IMR-90 (cell line): ENCODE data around the gene CHST10. TPM values are rescaled to one million over a fixed set of nuclear protein-coding genes. Genes with fewer than 3 reads are reported as not detected.

Experiments used
- ATAC-seq: fragments of 200-7000 bp; cut with Tn5 transposase; 2 replicates; pipeline ENCODE4 v1.9.1; 2020; ENCODE audit warnings: low read depth, mild to moderate bottlenecking, moderate library complexity
- BruUV-seq: library from RNA; stranded (reverse); fragments of 400-500 nt; replicated peaks from 2 replicates; lab custom pipeline; 2021; lab: Mats Ljungman, UMichigan
- CTCF ChIA-PET: fragments of 300-600 bp; formaldehyde crosslinking; extraction: SDS; loops from one replicate; lab custom pipeline; 2021; ENCODE audit warnings: antibody characterized with exemption; lab: Yijun Ruan, JAX
- POLR2A ChIA-PET: fragments of 300-600 bp; sonication (Branson Sonifier 250); formaldehyde crosslinking; loops from one replicate; lab custom pipeline; 2022; ENCODE audit warnings: antibody characterized with exemption; ENCODE audit not compliant: unreplicated experiment; lab: Charles Lee
- DNase-seq: peaks from one replicate; pipeline ENCODE4 v3.0.0; 2013
- H2AFZ ChIP-seq: replicated peaks from 2 replicates; pipeline ENCODE3; 2013; ENCODE audit warnings: low read length, mild to moderate bottlenecking; ENCODE audit not compliant: poor library complexity
- H2AK5ac ChIP-seq: 2 replicates; pipeline ENCODE4 v1.6.1; 2013; ENCODE audit warnings: low read depth, low read length, inconsistent platforms
- H2AK9ac ChIP-seq: replicated peaks from 2 replicates; pipeline ENCODE3; 2013; ENCODE audit warnings: mild to moderate bottlenecking, low read depth, low read length, moderate library complexity; ENCODE audit not compliant: poor library complexity
- H2BK120ac ChIP-seq: 2 replicates; pipeline ENCODE4 v1.6.1; 2013; ENCODE audit warnings: low read depth, low read length, inconsistent platforms
- H2BK15ac ChIP-seq: 3 replicates; pipeline ENCODE4 v1.6.1; 2013; ENCODE audit warnings: low read depth, low read length, inconsistent platforms
- H2BK20ac ChIP-seq: 2 replicates; pipeline ENCODE4 v1.6.1; 2013; ENCODE audit warnings: low read depth, mild to moderate bottlenecking, inconsistent platforms, low read length, moderate library complexity
- H2BK5ac ChIP-seq: 2 replicates; pipeline ENCODE4 v1.6.1; 2013; ENCODE audit warnings: mild to moderate bottlenecking, low read depth, low read length, inconsistent platforms; ENCODE audit not compliant: poor library complexity, severe bottlenecking
- H3K14ac ChIP-seq: replicated peaks from 2 replicates; pipeline ENCODE4 v1.6.1; 2013; ENCODE audit warnings: low read depth, low read length, inconsistent platforms
- H3K18ac ChIP-seq: 2 replicates; pipeline ENCODE4 v1.6.1; 2013; ENCODE audit warnings: low read depth, low read length, control low read depth
- H3K23ac ChIP-seq: 2 replicates; pipeline ENCODE4 v1.6.1; 2013; ENCODE audit warnings: low read depth, low read length, inconsistent platforms
- H3K27ac ChIP-seq: 2 replicates; pipeline ENCODE4 v1.5.1; 2013; ENCODE audit warnings: mild to moderate bottlenecking, control low read depth, low read length; ENCODE audit not compliant: insufficient read depth
- H3K27me3 ChIP-seq: 2 replicates; pipeline ENCODE4 v1.6.1; 2013; ENCODE audit warnings: low read length; ENCODE audit not compliant: control insufficient read depth, insufficient read depth
- H3K36me3 ChIP-seq: 2 replicates; pipeline ENCODE4 v1.6.1; 2013; ENCODE audit warnings: low read length, mixed read lengths; ENCODE audit not compliant: control insufficient read depth, insufficient read depth
- H3K4ac ChIP-seq: 2 replicates; pipeline ENCODE4 v1.6.1; 2013; ENCODE audit warnings: low read depth, low read length, inconsistent platforms
- H3K4me1 ChIP-seq: 2 replicates; pipeline ENCODE4 v1.6.1; 2013; ENCODE audit warnings: low read length, mixed read lengths; ENCODE audit not compliant: control insufficient read depth, insufficient read depth
- H3K4me2 ChIP-seq: 2 replicates; pipeline ENCODE4 v1.6.1; 2013; ENCODE audit warnings: low read depth, mild to moderate bottlenecking, control low read depth, low read length, moderate library complexity
- H3K4me3 ChIP-seq: 2 replicates; pipeline ENCODE4 v1.5.1; 2013; ENCODE audit warnings: low read depth, mild to moderate bottlenecking, control low read depth, low read length, moderate library complexity; ENCODE audit not compliant: insufficient read depth
- H3K56ac ChIP-seq: 2 replicates; pipeline ENCODE4 v1.6.1; 2013; ENCODE audit warnings: low read length, inconsistent platforms; ENCODE audit not compliant: insufficient read depth; ENCODE audit errors: extremely low read depth
- H3K79me1 ChIP-seq, 2 experiments: 2 replicates each; pipeline ENCODE4 v1.6.1; 2013; ENCODE audit warnings: low read length in 2 of 2, inconsistent platforms in 1 of 2, low read depth in 1 of 2
- H3K9ac ChIP-seq: 2 replicates; pipeline ENCODE4 v1.6.1; 2013; ENCODE audit warnings: low read depth, low read length, control low read depth
- H3K9me1 ChIP-seq: 2 replicates; pipeline ENCODE4 v1.6.1; 2013; ENCODE audit warnings: low read length, inconsistent platforms; ENCODE audit not compliant: insufficient read depth
- H3K9me3 ChIP-seq: 2 replicates; pipeline ENCODE4 v1.6.1; 2013; ENCODE audit warnings: low read length; ENCODE audit not compliant: control insufficient read depth, insufficient read depth
- H4K20me1 ChIP-seq: 2 replicates; pipeline ENCODE4 v1.6.1; 2013; ENCODE audit warnings: low read length, inconsistent platforms; ENCODE audit not compliant: insufficient read depth
- H4K5ac ChIP-seq: 2 replicates; pipeline ENCODE4 v1.6.1; 2013; ENCODE audit warnings: mild to moderate bottlenecking, low read depth, low read length, control low read depth
- H4K8ac ChIP-seq, 2 experiments: 2 replicates each; pipeline ENCODE4 v1.6.1; 2013; ENCODE audit warnings: low read depth in 2 of 2, low read length in 2 of 2, control low read depth in 1 of 2, inconsistent platforms in 1 of 2
- H4K91ac ChIP-seq: 2 replicates; pipeline ENCODE4 v1.6.1; 2013; ENCODE audit warnings: low read depth, low read length, inconsistent platforms; ENCODE audit not compliant: insufficient read depth
- BHLHE40 ChIP-seq: fragments of 150-350 bp; IDR thresholded peaks from 2 replicates; pipeline ENCODE4 v1.6.1; 2016; ENCODE audit warnings: mild to moderate bottlenecking, low read depth, low read length
- CEBPB ChIP-seq: IDR thresholded peaks from 2 replicates; pipeline ENCODE4 v1.6.1; 2012; ENCODE audit warnings: low read depth, low read length, improper control_type of control experiment
- CHD1 ChIP-seq: IDR thresholded peaks from 2 replicates; pipeline ENCODE4 v1.6.1; 2012; ENCODE audit warnings: low read depth, low read length, improper control_type of control experiment
- FOS ChIP-seq: fragments of 150-350 bp; IDR thresholded peaks from 2 replicates; pipeline ENCODE4 v1.6.1; 2016; ENCODE audit warnings: low read depth, low read length
- MAFK ChIP-seq: IDR thresholded peaks from 2 replicates; pipeline ENCODE4 v1.6.1; 2012; ENCODE audit warnings: low read depth, low read length, improper control_type of control experiment
- MAZ ChIP-seq: IDR thresholded peaks from 2 replicates; pipeline ENCODE4 v1.6.1; 2012; ENCODE audit warnings: low read depth, mild to moderate bottlenecking, low read length, improper control_type of control experiment, moderate library complexity, borderline replicate concordance
- MXI1 ChIP-seq: IDR thresholded peaks from 2 replicates; pipeline ENCODE4 v1.6.1; 2012; ENCODE audit warnings: low read depth, mild to moderate bottlenecking, low read length, moderate library complexity, borderline replicate concordance
- NFE2L2 ChIP-seq: fragments of 150-350 bp; IDR thresholded peaks from 2 replicates; pipeline ENCODE4 v1.6.1; 2016; ENCODE audit warnings: low read depth, mild to moderate bottlenecking, low read length
- POLR2A ChIP-seq: IDR thresholded peaks from 2 replicates; pipeline ENCODE4 v1.6.1; 2012; ENCODE audit warnings: mild to moderate bottlenecking, low read depth, low read length
- RAD21 ChIP-seq: IDR thresholded peaks from 2 replicates; pipeline ENCODE4 v1.6.1; 2012; ENCODE audit warnings: low read length, improper control_type of control experiment
- RCOR1 ChIP-seq: IDR thresholded peaks from 2 replicates; pipeline ENCODE4 v1.6.1; 2012; ENCODE audit warnings: mild to moderate bottlenecking, low read length, improper control_type of control experiment; ENCODE audit not compliant: insufficient replicate concordance
- RFX5 ChIP-seq: IDR thresholded peaks from 2 replicates; pipeline ENCODE4 v1.8.0; 2012; ENCODE audit warnings: low read depth, mild to moderate bottlenecking, low read length, moderate library complexity
- SMC3 ChIP-seq: fragments of 150-350 bp; IDR thresholded peaks from 2 replicates; pipeline ENCODE4 v1.6.1; 2016; ENCODE audit warnings: low read depth, mild to moderate bottlenecking, antibody characterized with exemption, low read length, moderate library complexity
- WGBS, 2 experiments: methylation state at CpG; one replicate each; pipeline versions ENCODE4 v1.1.5 to v1.1.7; 2013; ENCODE audit warnings: missing lambda C conversion rate in 2 of 2; ENCODE audit not compliant: insufficient read length in 1 of 2; ENCODE audit errors: extremely low coverage in 2 of 2; 5-methylcytosine and 5-hydroxymethylcytosine counted together
- dilution Hi-C: fragments of 300-500 bp; cut with HindIII; formaldehyde crosslinking; loops from one replicate; pipeline ENCODE4 v1.14.3; 2018; ENCODE audit warnings: low sequenced_read_pairs; ENCODE audit not compliant: unreplicated experiment
- in situ Hi-C: fragments of 300-500 bp; cut with MboI; formaldehyde crosslinking; loops from 3 replicates; pipeline ENCODE4 v1.14.3; 2019; ENCODE audit warnings: low sequenced_read_pairs, inconsistent platforms, mixed read lengths
- intact Hi-C: fragments of 100-400 bp; cut with micrococcal nuclease; formaldehyde crosslinking; loops from 2 replicates; pipeline ENCODE4 v1.10.0; 2022
- polyA plus RNA-seq, 3 experiments: library from polyadenylated mRNA; depleted of rRNA; stranded (reverse); fragments of >200 nt; gene quantifications; 2 replicates each; pipeline ENCODE4 v1.2.3, GENCODE V29; 2012; ENCODE audit warnings: low replicate concordance in 1 of 3
- total RNA-seq: library from RNA; depleted of rRNA; stranded (reverse); fragments of >200 nt; gene quantifications from 2 replicates; pipeline ENCODE4 v1.2.3, GENCODE V29; 2012
- TF ChIP-seq, protein P1 (sequence below): fragments of 150-350 bp; IDR thresholded peaks from 2 replicates; pipeline ENCODE4 v1.6.1; 2016; ENCODE audit warnings: low read depth, mild to moderate bottlenecking, low read length, moderate library complexity, borderline replicate concordance
- TF ChIP-seq, protein P2 (sequence below): fragments of 150-350 bp; IDR thresholded peaks from 2 replicates; pipeline ENCODE4 v1.6.1; 2017; ENCODE audit warnings: mild to moderate bottlenecking, antibody characterized with exemption, low read length, low read depth
- TF ChIP-seq, protein P3 (sequence below): conservative IDR thresholded peaks from 2 replicates; pipeline ENCODE4 v1.5.1; 2012; ENCODE audit warnings: mild to moderate bottlenecking, low read depth, low read length, improper control_type of control experiment

Gene CHST10
- total and polyA plus RNA-seq, 2 of the 4 experiments (the other 2 are of a cell fraction), result 6.9 to 8.6 TPM

DNA sequence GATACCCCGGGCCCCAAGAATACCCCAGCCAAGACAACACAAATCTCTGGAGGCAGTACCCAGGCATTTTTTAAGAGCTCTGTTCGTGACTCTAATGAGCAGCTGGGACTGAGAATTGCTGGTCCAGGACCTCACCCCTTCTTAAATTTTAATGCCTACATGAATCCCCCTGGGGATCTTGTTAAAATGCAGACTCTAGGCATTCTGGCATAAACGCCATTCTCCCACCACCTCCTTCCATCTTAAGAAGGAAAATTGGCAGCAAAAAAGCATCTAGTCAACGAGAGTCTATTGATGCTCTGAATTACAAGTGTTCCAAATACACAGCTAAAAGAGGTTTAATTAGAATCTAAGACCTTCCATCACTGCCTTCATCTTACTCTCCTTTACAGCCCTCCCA is 5.0 kb downstream of the CHST10 start:
- WGBS, 2 experiments, result 100% methylated on average over 2 of the region's 4 CpGs; no CpG with 5 or more reads in 1 of the 2 experiments
- Histone ChIP-seq H3K4ac (no peak overlapping the region), H3K14ac (no peak overlapping the region), H3K23ac (no peak overlapping the region), H2BK120ac (no peak overlapping the region), H3K4me1 (no peaks in the 10 kb centered on the region), H2AK5ac (no peak overlapping the region), H4K8ac (no peak overlapping the region), H3K56ac (no peak overlapping the region), H2BK5ac (no peak overlapping the region), H3K4me3 (no peak overlapping the region), H4K20me1 (no peaks in the 10 kb centered on the region), H3K18ac (no peak overlapping the region), H2AK9ac (no peak overlapping the region), H3K4me2 (no peak overlapping the region), H3K9me3 (no peaks in the 10 kb centered on the region), H3K27me3 (no peaks in the 10 kb centered on the region), H3K27ac (no peak overlapping the region), H3K9me1 (0 out of 2 replicates have a peak, but pooled peaks cover 2% of the 10 kb centered on the region), H2AFZ (no peak overlapping the region), H4K5ac (no peak overlapping the region), H3K79me1 (peaks cover 0 to 9% of the 10 kb centered on the region in 2 experiments; a peak in 2 of 4 replicates), H2BK20ac (no peak overlapping the region), H3K9ac (no peak overlapping the region), H2BK15ac (no peak overlapping the region), H4K91ac (no peak overlapping the region), H3K36me3 (peaks cover 2% of the 10 kb centered on the region)
- intact Hi-C loops, result no loop called here
- ATAC-seq (no peak), DNase-seq (no peak)
- ChIA-PET CTCF (interaction anchor here (0.7 kb wide), 1 partner anchor 158 kb away, joined by 3 read pairs; no protein-coding TSS in a partner anchor), POLR2A (no interaction called here)
- BruUV-seq, result no TSS peak
- no peak for TF ChIP-seq CHD1
- TF ChIP-seq BHLHE40, result no peak
- TF ChIP-seq SMC3, result no peak
- no peak for TF ChIP-seq RCOR1
- no peak for TF ChIP-seq MAZ
- no peak for TF ChIP-seq RAD21
- no peak for TF ChIP-seq RFX5
- no peak for TF ChIP-seq MXI1
- no peak for TF ChIP-seq CEBPB
- TF ChIP-seq POLR2A, result no peak
- no peak for TF ChIP-seq FOS
- no peak for TF ChIP-seq NFE2L2
- no peak for TF ChIP-seq MAFK
- TF ChIP-seq, protein P1, sequence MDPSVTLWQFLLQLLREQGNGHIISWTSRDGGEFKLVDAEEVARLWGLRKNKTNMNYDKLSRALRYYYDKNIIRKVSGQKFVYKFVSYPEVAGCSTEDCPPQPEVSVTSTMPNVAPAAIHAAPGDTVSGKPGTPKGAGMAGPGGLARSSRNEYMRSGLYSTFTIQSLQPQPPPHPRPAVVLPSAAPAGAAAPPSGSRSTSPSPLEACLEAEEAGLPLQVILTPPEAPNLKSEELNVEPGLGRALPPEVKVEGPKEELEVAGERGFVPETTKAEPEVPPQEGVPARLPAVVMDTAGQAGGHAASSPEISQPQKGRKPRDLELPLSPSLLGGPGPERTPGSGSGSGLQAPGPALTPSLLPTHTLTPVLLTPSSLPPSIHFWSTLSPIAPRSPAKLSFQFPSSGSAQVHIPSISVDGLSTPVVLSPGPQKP, result no peak
- TF ChIP-seq, protein P2, sequence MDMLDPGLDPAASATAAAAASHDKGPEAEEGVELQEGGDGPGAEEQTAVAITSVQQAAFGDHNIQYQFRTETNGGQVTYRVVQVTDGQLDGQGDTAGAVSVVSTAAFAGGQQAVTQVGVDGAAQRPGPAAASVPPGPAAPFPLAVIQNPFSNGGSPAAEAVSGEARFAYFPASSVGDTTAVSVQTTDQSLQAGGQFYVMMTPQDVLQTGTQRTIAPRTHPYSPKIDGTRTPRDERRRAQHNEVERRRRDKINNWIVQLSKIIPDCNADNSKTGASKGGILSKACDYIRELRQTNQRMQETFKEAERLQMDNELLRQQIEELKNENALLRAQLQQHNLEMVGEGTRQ, result no peak
- TF ChIP-seq, protein P3, sequence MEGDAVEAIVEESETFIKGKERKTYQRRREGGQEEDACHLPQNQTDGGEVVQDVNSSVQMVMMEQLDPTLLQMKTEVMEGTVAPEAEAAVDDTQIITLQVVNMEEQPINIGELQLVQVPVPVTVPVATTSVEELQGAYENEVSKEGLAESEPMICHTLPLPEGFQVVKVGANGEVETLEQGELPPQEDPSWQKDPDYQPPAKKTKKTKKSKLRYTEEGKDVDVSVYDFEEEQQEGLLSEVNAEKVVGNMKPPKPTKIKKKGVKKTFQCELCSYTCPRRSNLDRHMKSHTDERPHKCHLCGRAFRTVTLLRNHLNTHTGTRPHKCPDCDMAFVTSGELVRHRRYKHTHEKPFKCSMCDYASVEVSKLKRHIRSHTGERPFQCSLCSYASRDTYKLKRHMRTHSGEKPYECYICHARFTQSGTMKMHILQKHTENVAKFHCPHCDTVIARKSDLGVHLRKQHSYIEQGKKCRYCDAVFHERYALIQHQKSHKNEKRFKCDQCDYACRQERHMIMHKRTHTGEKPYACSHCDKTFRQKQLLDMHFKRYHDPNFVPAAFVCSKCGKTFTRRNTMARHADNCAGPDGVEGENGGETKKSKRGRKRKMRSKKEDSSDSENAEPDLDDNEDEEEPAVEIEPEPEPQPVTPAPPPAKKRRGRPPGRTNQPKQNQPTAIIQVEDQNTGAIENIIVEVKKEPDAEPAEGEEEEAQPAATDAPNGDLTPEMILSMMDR, result no peak
- dilution Hi-C loops, result no loop called here
- in situ Hi-C loops, result no loop called here
